A549 (cell line): ENCODE data around the gene CUL3. TPM values are rescaled to one million over a fixed set of nuclear protein-coding genes. Genes with fewer than 3 reads are reported as not detected.
"Not testable (repeated sequence)": the region's sequence is repeated elsewhere in the genome, so short reads cannot be mapped to it uniquely, and the experiment has no call there.

Experiments used
- ATAC-seq, 2 experiments: fragments of 200-7000 bp in 1 of 2; fragments of >200 bp in 1 of 2; cut with Nextera tagmentation in 1 of 2; cut with Tn5 transposase in 1 of 2; 3 replicates each; pipeline versions ENCODE4 v1.8.0 to v1.9.1; 2018 to 2020; ENCODE audit warnings: mild to moderate bottlenecking in 1 of 2, moderate library complexity in 1 of 2
- CTCF ChIA-PET: fragments of 300-600 bp; sonication (Branson Sonifier 250); formaldehyde crosslinking; extraction: SDS; loops from one replicate; lab custom pipeline; 2021; ENCODE audit warnings: antibody characterized with exemption, inconsistent platforms; lab: Yijun Ruan, JAX
- POLR2A ChIA-PET: fragments of 350-600 bp; formaldehyde crosslinking; extraction: SDS; loops from one replicate; lab custom pipeline; 2021; ENCODE audit warnings: antibody characterized with exemption, inconsistent platforms; lab: Yijun Ruan, JAX
- DNase-seq, 2 experiments: peaks; one replicate each; pipeline versions ENCODE4 v3.0.0 to v3.0.0-alpha.2; 2011 to 2016; ENCODE audit warnings: low read depth in 1 of 2, low spot score in 1 of 2
- FAIRE-seq: peaks from 2 replicates; lab custom pipeline; 2011; peaks lifted over from hg19 to GRCh38; lab: Jason Lieb, UNC
- H3K27ac ChIP-seq, 2 experiments: fragments of >200 bp; sonication (Bioruptor Twin); formaldehyde crosslinking; 3 replicates each; pipeline ENCODE4 v1.5.1; 2016 to 2017
- H3K4me1 ChIP-seq: fragments of >200 bp; sonication (Bioruptor Twin); formaldehyde crosslinking; 3 replicates; pipeline ENCODE4 v1.6.1; 2016
- H3K4me2 ChIP-seq: fragments of >200 bp; sonication (Bioruptor Twin); formaldehyde crosslinking; 3 replicates; pipeline ENCODE4 v1.6.1; 2016
- H3K4me3 ChIP-seq: fragments of >200 bp; sonication (Bioruptor Twin); formaldehyde crosslinking; 3 replicates; pipeline ENCODE4 v1.5.1; 2016
- H3K9me3 ChIP-seq: fragments of >200 bp; sonication (Bioruptor Twin); formaldehyde crosslinking; 3 replicates; pipeline ENCODE4 v1.6.1; 2016
- BHLHE40 ChIP-seq: IDR thresholded peaks from 2 replicates; pipeline ENCODE4 v1.6.1; 2012; ENCODE audit warnings: low read depth, low read length, inconsistent platforms
- CBX2 ChIP-seq: fragments of 200-600 bp; sonication (generic); IDR thresholded peaks from 2 replicates; pipeline ENCODE4 v1.6.1; 2016; ENCODE audit warnings: low read depth, mild to moderate bottlenecking, borderline replicate concordance
- CEBPB ChIP-seq, 2 experiments: fragments of >200 bp in 1 of 2; sonication (Bioruptor Twin) in 1 of 2; formaldehyde crosslinking in 1 of 2; IDR thresholded peaks; 2 replicates each; pipeline ENCODE4 v1.6.1; 2012 to 2016
- CHD4 ChIP-seq: fragments of 200-600 bp; sonication (generic); IDR thresholded peaks from 2 replicates; pipeline ENCODE4 v1.6.1; 2016; ENCODE audit warnings: antibody characterized with exemption, mild to moderate bottlenecking, borderline replicate concordance
- EHF ChIP-seq: fragments of 250-450 bp; sonication (Bioruptor Pico); IDR thresholded peaks from 2 replicates; pipeline ENCODE4 v1.5.0; 2020; ENCODE audit warnings: mild to moderate bottlenecking
- EP300 ChIP-seq, 2 experiments: fragments of >200 bp; sonication (Bioruptor Twin); formaldehyde crosslinking; IDR thresholded peaks; 2 replicates in 1 of 2; 3 replicates in 1 of 2; pipeline ENCODE4 v1.6.1; 2016 to 2017
- FOSB ChIP-seq: fragments of 250-450 bp; sonication (Bioruptor Pico); IDR thresholded peaks from 2 replicates; pipeline ENCODE4 v1.5.0; 2020; ENCODE audit warnings: mild to moderate bottlenecking, moderate library complexity
- FOSL2 ChIP-seq, 2 experiments: fragments of 450-650 bp in 1 of 2; fragments of >200 bp in 1 of 2; sonication (Bioruptor Twin) in 1 of 2; formaldehyde crosslinking; IDR thresholded peaks; 2 replicates each; pipeline versions ENCODE4 v1.5.0 to v1.6.1; 2016 to 2020; ENCODE audit warnings: mild to moderate bottlenecking in 1 of 2, moderate library complexity in 1 of 2
- HDAC2 ChIP-seq: fragments of 200-600 bp; sonication (generic); IDR thresholded peaks from 2 replicates; pipeline ENCODE4 v1.6.1; 2016
- HOXB13 ChIP-seq: fragments of 250-450 bp; sonication (Bioruptor Pico); IDR thresholded peaks from 2 replicates; pipeline ENCODE4 v1.5.0; 2020; ENCODE audit warnings: low read depth, mild to moderate bottlenecking, moderate library complexity
- HOXB5 ChIP-seq: fragments of 250-450 bp; sonication (Bioruptor Pico); IDR thresholded peaks from 2 replicates; pipeline ENCODE4 v1.5.0; 2020; ENCODE audit warnings: mild to moderate bottlenecking, moderate library complexity
- JUNB ChIP-seq: fragments of >200 bp; sonication (Bioruptor Twin); formaldehyde crosslinking; IDR thresholded peaks from 2 replicates; pipeline ENCODE4 v1.6.1; 2016
- NFE2L2 ChIP-seq: fragments of 150-350 bp; conservative IDR thresholded peaks from 2 replicates; pipeline ENCODE4 v1.6.1; 2014; ENCODE audit warnings: low read length
- NPAS2 ChIP-seq: fragments of 250-450 bp; sonication (Bioruptor Pico); IDR thresholded peaks from 2 replicates; pipeline ENCODE4 v1.8.0; 2022; ENCODE audit warnings: mild to moderate bottlenecking, moderate library complexity, borderline replicate concordance
- RARB ChIP-seq: fragments of 250-450 bp; sonication (Bioruptor Pico); IDR thresholded peaks from 2 replicates; pipeline ENCODE4 v1.8.0; 2021; ENCODE audit warnings: mild to moderate bottlenecking, moderate library complexity
- RFX5 ChIP-seq: fragments of 450-650 bp; IDR thresholded peaks from 2 replicates; pipeline ENCODE4 v1.7.1; 2014; ENCODE audit warnings: antibody characterized with exemption, mild to moderate bottlenecking, moderate library complexity
- RNF2 ChIP-seq: fragments of 200-600 bp; sonication (generic); IDR thresholded peaks from 2 replicates; pipeline ENCODE4 v1.6.1; 2016; ENCODE audit warnings: low read depth, mild to moderate bottlenecking, antibody characterized with exemption, moderate library complexity, borderline replicate concordance
- SREBF2 ChIP-seq: fragments of 450-650 bp; IDR thresholded peaks from 2 replicates; pipeline ENCODE4 v1.6.1; 2014; ENCODE audit warnings: mild to moderate bottlenecking, moderate library complexity
- ZC3H11A ChIP-seq: fragments of 450-650 bp; IDR thresholded peaks from 2 replicates; pipeline ENCODE4 v1.6.1; 2014; ENCODE audit warnings: antibody characterized with exemption, mild to moderate bottlenecking
- ZSCAN20 ChIP-seq: fragments of 250-450 bp; sonication (Bioruptor Pico); IDR thresholded peaks from 2 replicates; pipeline ENCODE4 v1.8.0; 2022; ENCODE audit warnings: mild to moderate bottlenecking, moderate library complexity
- WGBS: methylation state at CpG from one replicate; pipeline ENCODE4 v1.1.6; 2017; ENCODE audit errors: missing lambda C conversion rate; 5-methylcytosine and 5-hydroxymethylcytosine counted together
- polyA plus RNA-seq, 4 experiments: library from polyadenylated mRNA; depleted of rRNA in 3 of 4; stranded (reverse); fragments of >200 nt; fragmentation: RNase III in 1 of 4; extraction: RNeasy Plus Mini Kit Qiagen cat#74134 plus additional on column Dnase treatment in 1 of 4; gene quantifications; 2 replicates in 3 of 4; 3 replicates in 1 of 4; pipeline ENCODE4 v1.2.3, GENCODE V29; 2011 to 2017
- TF ChIP-seq, protein P1 (sequence below): IDR thresholded peaks from 2 replicates; pipeline ENCODE4 v1.6.1; 2012
- TF ChIP-seq, protein P2 (sequence below): IDR thresholded peaks from 2 replicates; pipeline ENCODE4 v1.6.1; 2012; ENCODE audit warnings: low read depth, borderline replicate concordance
- TF ChIP-seq, protein P3 (sequence below): fragments of 150-350 bp; IDR thresholded peaks from 2 replicates; pipeline ENCODE4 v1.6.1; 2014; ENCODE audit warnings: low read depth, mild to moderate bottlenecking, low read length
- TF ChIP-seq, protein P4 (sequence below): fragments of 250-450 bp; sonication (Bioruptor Pico); IDR thresholded peaks from 2 replicates; pipeline ENCODE4 v1.5.0; 2020; ENCODE audit warnings: low read depth, mild to moderate bottlenecking, moderate library complexity
- TF ChIP-seq, protein P5 (sequence below): fragments of >200 bp; sonication (Bioruptor Twin); formaldehyde crosslinking; IDR thresholded peaks from 2 replicates; pipeline ENCODE4 v1.6.1; 2016

The CUL3 gene
- polyA plus RNA-seq, 2 of the 4 experiments (the other 2 are of a cell fraction): 70.5 to 73.9 TPM

DNA sequence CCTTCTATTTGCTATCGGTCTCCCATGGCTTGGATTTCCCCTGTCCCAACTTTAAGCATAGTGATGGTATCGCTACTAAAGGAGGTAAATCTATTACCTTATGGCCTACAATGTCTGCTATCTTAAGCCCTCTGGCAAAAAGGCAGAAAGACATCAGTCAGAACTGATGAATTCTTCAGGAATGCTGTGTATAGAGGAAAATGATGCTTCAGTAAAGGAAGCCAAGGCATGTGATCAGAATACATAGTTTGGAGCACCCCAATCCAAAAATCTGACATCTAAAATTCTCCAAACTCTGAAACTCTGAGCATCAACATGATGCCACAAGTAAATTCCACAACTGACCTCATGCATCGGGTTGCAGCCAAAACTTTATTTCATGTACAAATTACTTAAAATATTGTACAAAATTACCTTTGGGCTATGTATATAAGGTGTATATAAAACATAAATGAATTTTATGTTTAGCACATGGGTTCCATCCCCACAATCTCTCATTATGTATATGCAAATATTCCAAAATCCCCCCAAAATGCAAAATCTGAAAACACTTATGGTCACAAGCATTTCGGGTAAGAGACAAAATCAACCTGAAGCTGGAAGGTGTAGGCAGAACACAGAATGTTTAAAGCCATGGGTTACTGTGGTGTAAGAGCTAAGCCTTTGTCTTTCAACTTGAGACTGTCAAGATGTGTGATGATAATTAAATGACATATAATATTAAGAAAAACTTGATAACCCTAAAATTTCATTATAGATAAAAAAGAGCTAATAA lies 66.2 kb downstream of the CUL3 start:
- ChIA-PET CTCF (interaction anchor here (0.8 kb wide), 1 partner anchor 9 kb away, joined by 3 read pairs; no protein-coding TSS in a partner anchor), POLR2A (interaction anchor here (1.1 kb wide), 1 partner anchor 33 kb away, joined by 4 read pairs; no protein-coding TSS in a partner anchor)
- peak in 1 of 2 experiments; percentile 57; a peak in 3 of 6 replicates for ATAC-seq
- TF ChIP-seq RFX5 (no peak), HOXB5 (no peak), RARB (CRISPR knock-in tag) (no peak), BHLHE40 (no peak), JUNB (no peak)
- TF ChIP-seq, protein P1, sequence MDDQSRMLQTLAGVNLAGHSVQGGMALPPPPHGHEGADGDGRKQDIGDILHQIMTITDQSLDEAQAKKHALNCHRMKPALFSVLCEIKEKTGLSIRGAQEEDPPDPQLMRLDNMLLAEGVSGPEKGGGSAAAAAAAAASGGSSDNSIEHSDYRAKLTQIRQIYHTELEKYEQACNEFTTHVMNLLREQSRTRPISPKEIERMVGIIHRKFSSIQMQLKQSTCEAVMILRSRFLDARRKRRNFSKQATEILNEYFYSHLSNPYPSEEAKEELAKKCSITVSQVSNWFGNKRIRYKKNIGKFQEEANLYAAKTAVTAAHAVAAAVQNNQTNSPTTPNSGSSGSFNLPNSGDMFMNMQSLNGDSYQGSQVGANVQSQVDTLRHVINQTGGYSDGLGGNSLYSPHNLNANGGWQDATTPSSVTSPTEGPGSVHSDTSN: no peak
- peak overlapping the region; percentile 63 for H3K4me2 ChIP-seq
- no peak for DNase-seq
- no peak overlapping the region for H3K4me3 ChIP-seq
- H3K27ac ChIP-seq: peak overlapping the region in 1 of 2 experiments; percentile 23; a peak in 1 of 6 replicates
- H3K4me1 ChIP-seq: peaks cover 54% of the 10 kb centered on the region
- FAIRE-seq: no peak
- 87% methylated on average over 4 of the region's 4 CpGs for whole genome bisulfite sequencing
- no peaks in the 10 kb centered on the region for H3K9me3 ChIP-seq

DNA sequence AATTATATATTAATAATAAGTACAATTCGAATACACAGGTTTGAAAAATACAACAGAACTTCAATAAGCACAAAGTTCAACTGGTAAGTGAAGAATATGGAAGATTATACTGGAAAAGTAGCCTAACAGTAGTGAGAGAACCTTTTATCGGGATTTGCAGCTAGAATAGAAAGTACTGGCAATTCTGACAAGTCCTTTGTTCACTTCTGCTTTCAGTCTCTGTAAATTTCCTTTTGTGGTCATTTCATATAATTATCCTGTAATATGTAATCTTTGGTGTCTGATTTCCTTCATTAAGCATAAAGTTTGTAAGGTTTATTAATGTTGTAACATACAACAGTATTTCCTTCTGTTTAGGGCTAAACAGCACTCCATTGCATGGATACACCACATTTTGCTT lies 67.2 kb downstream of the CUL3 start:
- TF ChIP-seq BHLHE40 (no peak), HDAC2 (no peak), EHF (CRISPR knock-in tag) (no peak), RNF2 (no peak), FOSL2 (IDR thresholded peaks at IDR 0.05) (no peak), FOSL2 (CRISPR knock-in tag; IDR thresholded peaks at IDR 0.05) (no peak), ZSCAN20 (CRISPR knock-in tag) (no peak), CEBPB (IDR thresholded peaks at IDR 0.05) (no peak), CHD4 (no peak), NFE2L2 (no peak), NPAS2 (no peak), HOXB13 (CRISPR knock-in tag) (no peak), FOSB (CRISPR knock-in tag) (no peak)
- TF ChIP-seq, protein P2, sequence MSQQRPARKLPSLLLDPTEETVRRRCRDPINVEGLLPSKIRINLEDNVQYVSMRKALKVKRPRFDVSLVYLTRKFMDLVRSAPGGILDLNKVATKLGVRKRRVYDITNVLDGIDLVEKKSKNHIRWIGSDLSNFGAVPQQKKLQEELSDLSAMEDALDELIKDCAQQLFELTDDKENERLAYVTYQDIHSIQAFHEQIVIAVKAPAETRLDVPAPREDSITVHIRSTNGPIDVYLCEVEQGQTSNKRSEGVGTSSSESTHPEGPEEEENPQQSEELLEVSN: no peak
- POLR2A ChIA-PET: no interaction called here
- no peak for FAIRE-seq
- WGBS: 93% methylated on average over 2 of the region's 2 CpGs
- H3K4me3 ChIP-seq: no peak overlapping the region
- H3K27ac ChIP-seq: no peak overlapping the region
- ATAC-seq: no peak
- H3K4me1 ChIP-seq: peaks cover 47% of the 10 kb centered on the region
- CTCF ChIA-PET: no interaction called here
- H3K4me2 ChIP-seq: no peak overlapping the region; the same call in 2 of the 3 replicates
- DNase-seq: no peak
- no peaks in the 10 kb centered on the region for H3K9me3 ChIP-seq

DNA sequence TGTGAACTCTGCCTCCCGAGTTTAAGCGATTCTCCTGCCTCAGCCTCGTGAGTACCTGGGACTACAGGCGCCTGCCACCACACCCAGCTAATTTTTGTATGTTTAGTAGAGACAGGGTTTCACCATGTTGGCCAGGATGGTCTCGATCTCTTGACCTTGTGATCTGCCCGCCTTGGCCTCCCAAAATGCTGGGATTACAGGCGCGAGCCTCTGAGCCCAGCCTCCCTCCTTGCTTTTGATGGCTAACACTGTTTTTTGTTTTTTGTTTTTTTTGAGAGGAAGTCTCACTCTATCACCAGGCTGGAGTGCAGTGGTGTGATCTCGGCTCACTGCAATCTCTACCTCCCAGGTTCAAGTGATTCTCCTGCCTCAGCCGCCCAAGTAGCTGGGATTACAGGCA lies 68.8 kb downstream of the CUL3 start:
- H3K9me3 ChIP-seq, ATAC-seq, H3K27ac ChIP-seq, FAIRE-seq, POLR2A ChIA-PET, DNase-seq, H3K4me3 ChIP-seq, H3K4me2 ChIP-seq: not testable (repeated sequence)
- H3K4me1 ChIP-seq: peaks cover 37% of the 10 kb centered on the region
- CTCF ChIA-PET: interaction anchor here (1.2 kb wide), 1 partner anchor 333 kb away, joined by 4 read pairs; no protein-coding TSS in a partner anchor
- 94% methylated on average over 10 of the region's 10 CpGs for WGBS

DNA sequence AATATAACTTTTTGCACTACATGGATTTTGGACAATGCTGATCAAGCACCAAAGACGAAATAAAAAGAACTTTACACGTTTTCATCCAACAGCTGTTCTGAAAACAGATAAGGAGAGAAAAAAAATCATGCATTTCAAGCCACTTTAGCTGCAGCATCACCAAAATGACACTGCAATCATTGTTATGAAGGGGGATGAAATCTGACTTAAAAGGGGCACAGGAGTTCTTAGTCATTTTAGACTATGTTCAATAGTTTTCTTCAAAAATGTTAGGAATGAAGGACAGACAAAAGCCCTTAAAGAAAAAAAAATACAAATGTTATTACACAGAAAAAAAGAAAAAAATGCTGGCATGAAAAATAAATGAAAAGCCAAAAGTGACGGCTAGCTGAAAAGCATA lies 71.2 kb downstream of the CUL3 start:
- ATAC-seq (no peak), FAIRE-seq (no peak), DNase-seq (no peak)
- Histone ChIP-seq H3K4me1 (peaks cover 13% of the 10 kb centered on the region), H3K9me3 (no peaks in the 10 kb centered on the region), H3K4me2 (no peak overlapping the region), H3K27ac (no peak overlapping the region), H3K4me3 (no peak overlapping the region)
- WGBS: 69% methylated on average over 3 of the region's 3 CpGs
- ChIA-PET POLR2A (no interaction called here), CTCF (no interaction called here)
- TF ChIP-seq SREBF2 (no peak), HDAC2 (no peak), ZC3H11A (no peak), EP300 (IDR thresholded peaks at IDR 0.05) (no peak), NFE2L2 (no peak), CBX2 (no peak)
- TF ChIP-seq, protein P1: no peak
- TF ChIP-seq, protein P3, sequence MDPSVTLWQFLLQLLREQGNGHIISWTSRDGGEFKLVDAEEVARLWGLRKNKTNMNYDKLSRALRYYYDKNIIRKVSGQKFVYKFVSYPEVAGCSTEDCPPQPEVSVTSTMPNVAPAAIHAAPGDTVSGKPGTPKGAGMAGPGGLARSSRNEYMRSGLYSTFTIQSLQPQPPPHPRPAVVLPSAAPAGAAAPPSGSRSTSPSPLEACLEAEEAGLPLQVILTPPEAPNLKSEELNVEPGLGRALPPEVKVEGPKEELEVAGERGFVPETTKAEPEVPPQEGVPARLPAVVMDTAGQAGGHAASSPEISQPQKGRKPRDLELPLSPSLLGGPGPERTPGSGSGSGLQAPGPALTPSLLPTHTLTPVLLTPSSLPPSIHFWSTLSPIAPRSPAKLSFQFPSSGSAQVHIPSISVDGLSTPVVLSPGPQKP: no peak
- TF ChIP-seq, protein P4, sequence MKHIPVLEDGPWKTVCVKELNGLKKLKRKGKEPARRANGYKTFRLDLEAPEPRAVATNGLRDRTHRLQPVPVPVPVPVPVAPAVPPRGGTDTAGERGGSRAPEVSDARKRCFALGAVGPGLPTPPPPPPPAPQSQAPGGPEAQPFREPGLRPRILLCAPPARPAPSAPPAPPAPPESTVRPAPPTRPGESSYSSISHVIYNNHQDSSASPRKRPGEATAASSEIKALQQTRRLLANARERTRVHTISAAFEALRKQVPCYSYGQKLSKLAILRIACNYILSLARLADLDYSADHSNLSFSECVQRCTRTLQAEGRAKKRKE (CRISPR knock-in tag): no peak
- TF ChIP-seq, protein P5, sequence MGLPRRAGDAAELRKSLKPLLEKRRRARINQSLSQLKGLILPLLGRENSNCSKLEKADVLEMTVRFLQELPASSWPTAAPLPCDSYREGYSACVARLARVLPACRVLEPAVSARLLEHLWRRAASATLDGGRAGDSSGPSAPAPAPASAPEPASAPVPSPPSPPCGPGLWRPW: no peak
